Neutrophil (primary cell): Measurements from ENCODE around the gene HMGCS2.

Source experiments
- H3K27ac ChIP-seq: fragments of 200-600 bp; sonication (generic); 2 replicates; pipeline ENCODE4 v1.5.1; 2016; ENCODE audit warnings: mild to moderate bottlenecking, moderate library complexity
- H3K27me3 ChIP-seq: fragments of 200-600 bp; sonication (generic); 2 replicates; pipeline ENCODE4 v1.6.0; 2016; ENCODE audit warnings: mild to moderate bottlenecking
- H3K36me3 ChIP-seq: fragments of 200-600 bp; sonication (generic); 2 replicates; pipeline ENCODE4 v1.5.1; 2017
- H3K4me1 ChIP-seq, 2 experiments: fragments of 200-600 bp in 1 of 2; sonication (generic) in 1 of 2; 1 replicate in 1 of 2; 2 replicates in 1 of 2; pipeline versions ENCODE4 v1.5.1 to v1.6.1; 2013 to 2016; ENCODE audit warnings: low read depth in 1 of 2, low read length in 1 of 2, mild to moderate bottlenecking in 1 of 2, moderate library complexity in 1 of 2; ENCODE audit not compliant: control insufficient read depth in 1 of 2, insufficient read depth in 1 of 2
- H3K4me3 ChIP-seq, 2 experiments: fragments of 200-600 bp in 1 of 2; sonication (generic) in 1 of 2; 1 replicate in 1 of 2; 2 replicates in 1 of 2; pipeline ENCODE4 v1.5.1; 2013 to 2016; ENCODE audit warnings: low read depth in 1 of 2, low read length in 1 of 2, mild to moderate bottlenecking in 1 of 2, moderate library complexity in 1 of 2
- H3K9me3 ChIP-seq: fragments of 200-600 bp; sonication (generic); 2 replicates; pipeline ENCODE4 v1.5.1; 2016
- CTCF ChIP-seq: fragments of 200-600 bp; sonication (generic); IDR thresholded peaks from 2 replicates; pipeline ENCODE4 v1.5.1; 2016; ENCODE audit warnings: antibody characterized with exemption

The HMGCS2 gene

DNA sequence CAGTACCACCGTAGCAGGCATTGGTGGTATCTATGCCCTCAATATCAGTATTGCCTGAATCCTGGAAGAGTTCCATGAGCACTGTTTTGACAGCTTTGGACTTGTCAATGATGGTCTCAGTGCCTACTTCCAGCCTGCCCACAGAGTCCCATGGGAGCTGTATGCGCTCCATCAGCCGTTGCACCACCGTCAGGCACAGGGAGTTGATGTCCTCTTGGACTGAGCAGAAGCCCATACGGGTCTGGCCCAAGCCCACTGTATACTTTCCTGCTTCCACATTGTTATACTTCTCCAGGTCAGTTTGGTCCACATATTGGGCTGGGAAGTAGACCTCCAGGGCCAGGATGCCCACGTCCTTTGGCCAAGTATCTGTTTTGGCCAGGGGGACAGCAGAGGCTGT lies 4.5 kb downstream of the HMGCS2 start:
- H3K27ac ChIP-seq = no peak overlapping the region
- H3K36me3 ChIP-seq = no peaks in the 10 kb centered on the region
- H3K4me3 ChIP-seq = no peak overlapping the region
- H3K9me3 ChIP-seq = no peaks in the 10 kb centered on the region
- TF ChIP-seq CTCF = no peak
- H3K27me3 ChIP-seq = no peaks in the 10 kb centered on the region
- H3K4me1 ChIP-seq = no peaks in the 10 kb centered on the region

DNA sequence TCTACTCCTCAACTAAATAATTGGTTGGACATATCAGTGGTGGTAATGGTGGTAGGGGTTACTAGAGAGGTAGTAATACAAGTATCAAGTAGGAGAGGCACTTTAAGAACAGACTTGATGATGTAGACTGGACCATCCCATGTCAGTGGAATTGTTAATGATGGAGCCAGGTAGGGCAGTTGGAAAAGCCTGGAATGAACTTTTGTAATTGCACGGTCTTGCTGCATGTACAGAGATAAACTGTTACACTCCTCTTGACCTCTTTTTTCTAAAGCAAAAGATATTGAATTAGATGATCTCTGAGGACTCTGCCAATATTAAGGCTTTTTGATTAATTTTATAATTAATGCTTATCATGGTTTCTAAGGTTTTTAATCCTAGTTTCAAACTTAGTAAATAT lies 5.8 kb downstream of the HMGCS2 start:
- Histone ChIP-seq H3K4me3 (no peak overlapping the region), H3K4me1 (no peaks in the 10 kb centered on the region), H3K27me3 (no peaks in the 10 kb centered on the region), H3K36me3 (no peaks in the 10 kb centered on the region), H3K27ac (no peak overlapping the region), H3K9me3 (no peaks in the 10 kb centered on the region)
- no peak for TF ChIP-seq CTCF

GRCh38 chr1:119762409-119762808 lies 6.3 kb downstream of the HMGCS2 start:
- no peak overlapping the region for H3K4me3 ChIP-seq
- H3K27ac ChIP-seq = no peak overlapping the region
- no peaks in the 10 kb centered on the region for H3K4me1 ChIP-seq
- no peak for TF ChIP-seq CTCF
- no peaks in the 10 kb centered on the region for H3K27me3 ChIP-seq
- H3K36me3 ChIP-seq = no peaks in the 10 kb centered on the region
- no peaks in the 10 kb centered on the region for H3K9me3 ChIP-seq

DNA sequence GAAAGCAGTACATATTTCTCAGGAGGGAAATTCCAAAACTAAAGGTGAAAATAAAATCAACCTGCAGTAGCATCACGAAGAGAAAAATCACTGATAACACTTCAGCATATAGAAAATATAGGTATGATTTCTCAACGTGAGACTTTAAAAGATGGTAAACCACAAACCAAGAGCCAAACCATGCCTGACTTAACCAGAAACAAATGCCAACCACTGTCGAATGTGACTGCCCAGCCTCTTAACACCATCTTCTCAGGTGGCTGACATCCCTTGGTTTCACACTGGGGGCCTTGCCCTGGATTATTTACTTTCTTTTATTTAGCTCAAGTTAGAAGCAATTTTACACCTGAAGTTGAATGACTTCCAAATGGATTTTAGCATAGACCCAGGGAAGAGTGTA lies 10.1 kb downstream of the HMGCS2 start:
- H3K27me3 ChIP-seq = no peaks in the 10 kb centered on the region
- no peak overlapping the region for H3K27ac ChIP-seq
- no peaks in the 10 kb centered on the region for H3K4me1 ChIP-seq
- H3K36me3 ChIP-seq = no peaks in the 10 kb centered on the region
- H3K4me3 ChIP-seq = no peak overlapping the region
- no peak for TF ChIP-seq CTCF
- no peaks in the 10 kb centered on the region for H3K9me3 ChIP-seq

- H3K36me3 ChIP-seq = no peaks in the 10 kb centered on the region
- no peaks in the 10 kb centered on the region for H3K9me3 ChIP-seq
- no peak overlapping the region for H3K27ac ChIP-seq
- no peaks in the 10 kb centered on the region for H3K4me1 ChIP-seq
- no peaks in the 10 kb centered on the region for H3K27me3 ChIP-seq
- no peak overlapping the region for H3K4me3 ChIP-seq
- TF ChIP-seq CTCF = no peak
Measured at GRCh38 chr1:119752592-119752991, 16.1 kb downstream of the HMGCS2 start.

DNA sequence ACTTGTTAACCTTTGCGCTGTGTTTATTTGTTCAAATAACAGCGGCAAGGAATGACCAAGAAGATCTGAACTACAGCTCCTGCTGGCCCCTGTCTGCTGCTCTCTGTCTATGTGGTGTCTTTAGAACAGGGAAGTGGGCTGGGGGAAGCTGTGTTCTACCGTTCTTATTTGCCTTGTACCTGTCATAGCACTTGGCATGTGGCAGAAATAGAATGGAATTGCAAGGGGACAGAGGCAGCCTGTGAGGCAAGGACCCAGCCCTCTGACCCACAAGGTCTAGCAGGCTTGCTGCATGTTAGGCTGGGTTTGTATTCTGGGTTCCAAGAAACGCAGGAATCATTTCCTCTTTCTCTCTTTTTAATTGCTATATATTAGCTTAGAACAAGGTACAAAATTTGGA lies 20.7 kb downstream of the HMGCS2 start:
- H3K36me3 ChIP-seq = no peaks in the 10 kb centered on the region
- no peak overlapping the region for H3K27ac ChIP-seq
- H3K4me3 ChIP-seq = no peak overlapping the region
- no peak for TF ChIP-seq CTCF
- H3K4me1 ChIP-seq = no peaks in the 10 kb centered on the region
- no peaks in the 10 kb centered on the region for H3K27me3 ChIP-seq
- no peaks in the 10 kb centered on the region for H3K9me3 ChIP-seq
